ENCODE data around the gene ANAPC7. TPM values are rescaled to one million over a fixed set of nuclear protein-coding genes. Genes with fewer than 3 reads are reported as not detected.
A peak's percentile ranks its signal among the peaks of the same experiment; 100 is the strongest.

Gene ANAPC7
- polyA plus RNA-seq, 1 donor (not counting 4 experiments of a cell fraction or from before 2014, with no cell fraction given): 68.2 TPM

- H3K4me3 ChIP-seq (ENCODE audit: control insufficient read depth in 2 of 3, extremely low read depth in 1 of 3, insufficient read depth in 2 of 3, low read depth in 1 of 3, low read length in 3 of 3): peak overlapping the region in 1 of 3 experiments; percentile 19
- H3K4me2 ChIP-seq (ENCODE audit: control insufficient read depth, extremely low read depth, insufficient read depth, low read depth, low read length): peak overlapping the region; percentile 74
- H3K36me3 ChIP-seq (ENCODE audit: control insufficient read depth in 2 of 2, extremely low read depth in 1 of 2, insufficient read depth in 2 of 2, low read length in 2 of 2): peaks cover 18 to 20% of the 10 kb centered on the region in 2 experiments
- H3K9ac ChIP-seq (ENCODE audit: control insufficient read depth, extremely low read depth, insufficient read depth, low read length): peak overlapping the region; percentile 45
- no peaks in the 10 kb centered on the region for H3K79me2 ChIP-seq (ENCODE audit: control insufficient read depth, insufficient read depth, low read length)
- FAIRE-seq (peak; percentile 96), DNase-seq (ENCODE audit: low read depth, low spot score) (peak; percentile 87)
- peaks cover 25% of the 10 kb centered on the region for H3K4me1 ChIP-seq (ENCODE audit: control insufficient read depth, extremely low read depth, insufficient read depth, low read length)
- TF ChIP-seq CTCF (optimal IDR thresholded peaks at IDR 0.05 in 1 of 3, IDR thresholded peaks at IDR 0.05 in 1 of 3, conservative IDR thresholded peaks at IDR 0.05 in 1 of 3; ENCODE audit: extremely low read depth in 1 of 3, insufficient read depth in 2 of 3, low read length in 3 of 3) (no peak), EZH2 (IDR thresholded peaks at IDR 0.05; ENCODE audit: low read length) (no peak)
- H3K9me3 ChIP-seq (ENCODE audit: control insufficient read depth, low read depth, low read length): no peaks in the 10 kb centered on the region
- peak overlapping the region; percentile 75 for H3K27ac ChIP-seq (ENCODE audit: control insufficient read depth, insufficient read depth, low read length)
- no peaks in the 10 kb centered on the region for H3K27me3 ChIP-seq (ENCODE audit: control insufficient read depth, extremely low read depth, insufficient read depth, low read length)
- H3K9me1 ChIP-seq (ENCODE audit: control insufficient read depth, extremely low read depth, insufficient read depth, low read length): no peaks in the 10 kb centered on the region
- H2AFZ ChIP-seq (ENCODE audit: control insufficient read depth, low read length): no peak overlapping the region
- dilution Hi-C loops (cut with MboI; ENCODE audit: extremely low pct_ligation_motif_present, low sequenced_read_pairs): no loop called here
- H4K20me1 ChIP-seq (ENCODE audit: control insufficient read depth, extremely low read depth, insufficient read depth, low read length): peaks cover 2% of the 10 kb centered on the region
Measured at GRCh38 chr12:110370732-110371231, 32.7 kb downstream of the ANAPC7 start.

- DNase-seq (ENCODE audit: low read depth, low spot score): no peak
- Histone ChIP-seq H3K79me2 (ENCODE audit: control insufficient read depth, insufficient read depth, low read length) (no peaks in the 10 kb centered on the region), H3K27ac (ENCODE audit: control insufficient read depth, insufficient read depth, low read length) (peak overlapping the region; percentile 75), H3K4me2 (ENCODE audit: control insufficient read depth, extremely low read depth, insufficient read depth, low read depth, low read length) (no peak overlapping the region), H3K27me3 (ENCODE audit: control insufficient read depth, extremely low read depth, insufficient read depth, low read length) (no peaks in the 10 kb centered on the region), H3K4me3 (ENCODE audit: control insufficient read depth in 2 of 3, extremely low read depth in 1 of 3, insufficient read depth in 2 of 3, low read depth in 1 of 3, low read length in 3 of 3) (no peak overlapping the region), H2AFZ (ENCODE audit: control insufficient read depth, low read length) (no peak overlapping the region), H3K9ac (ENCODE audit: control insufficient read depth, extremely low read depth, insufficient read depth, low read length) (peak overlapping the region; percentile 45), H3K4me1 (ENCODE audit: control insufficient read depth, extremely low read depth, insufficient read depth, low read length) (peaks cover 25% of the 10 kb centered on the region), H3K36me3 (ENCODE audit: control insufficient read depth in 2 of 2, extremely low read depth in 1 of 2, insufficient read depth in 2 of 2, low read length in 2 of 2) (peaks cover 16 to 20% of the 10 kb centered on the region in 2 experiments), H4K20me1 (ENCODE audit: control insufficient read depth, extremely low read depth, insufficient read depth, low read length) (peaks cover 2% of the 10 kb centered on the region), H3K9me1 (ENCODE audit: control insufficient read depth, extremely low read depth, insufficient read depth, low read length) (no peaks in the 10 kb centered on the region), H3K9me3 (ENCODE audit: control insufficient read depth, low read depth, low read length) (no peaks in the 10 kb centered on the region)
- no peak for TF ChIP-seq CTCF (optimal IDR thresholded peaks at IDR 0.05 in 1 of 3, IDR thresholded peaks at IDR 0.05 in 1 of 3, conservative IDR thresholded peaks at IDR 0.05 in 1 of 3; ENCODE audit: extremely low read depth in 1 of 3, insufficient read depth in 2 of 3, low read length in 3 of 3)
- no peak for TF ChIP-seq EZH2 (IDR thresholded peaks at IDR 0.05; ENCODE audit: low read length)
- dilution Hi-C loops (cut with MboI; ENCODE audit: extremely low pct_ligation_motif_present, low sequenced_read_pairs): no loop called here
- FAIRE-seq: no peak
Measured at GRCh38 chr12:110369992-110370391, 33.5 kb downstream of the ANAPC7 start.
